Activated CD4-positive, alpha-beta T cell treated with anti-CD3 and anti-CD28 coated beads, Interleukin-2, amount 50 U/mL, for 24 hours (primary cell): ENCODE data around the gene RFXANK.
"Not testable (repeated sequence)": the region's sequence is repeated elsewhere in the genome, so short reads cannot be mapped to it uniquely, and the experiment has no call there.

Source experiments
- DNase-seq, 2 donors: peaks; one replicate each; pipeline ENCODE4 v3.0.0-alpha.2; 2020; ENCODE audit warnings: low read depth in 1 of 2, low spot score in 1 of 2

RFXANK gene

GRCh38 chr19:19170053-19170872 lies 21.8 kb upstream of the RFXANK start, which contains the start of gene MEF2B:
MEF2B (minus strand) TSS chr19:19170263; CDS start chr19:19150735, 19,528 bp downstream.
- peak; percentile 39 to 78 for DNase-seq

GRCh38 chr19:19170873-19171672 lies 21.0 kb upstream of the RFXANK start:
- DNase-seq = no peak

DNA sequence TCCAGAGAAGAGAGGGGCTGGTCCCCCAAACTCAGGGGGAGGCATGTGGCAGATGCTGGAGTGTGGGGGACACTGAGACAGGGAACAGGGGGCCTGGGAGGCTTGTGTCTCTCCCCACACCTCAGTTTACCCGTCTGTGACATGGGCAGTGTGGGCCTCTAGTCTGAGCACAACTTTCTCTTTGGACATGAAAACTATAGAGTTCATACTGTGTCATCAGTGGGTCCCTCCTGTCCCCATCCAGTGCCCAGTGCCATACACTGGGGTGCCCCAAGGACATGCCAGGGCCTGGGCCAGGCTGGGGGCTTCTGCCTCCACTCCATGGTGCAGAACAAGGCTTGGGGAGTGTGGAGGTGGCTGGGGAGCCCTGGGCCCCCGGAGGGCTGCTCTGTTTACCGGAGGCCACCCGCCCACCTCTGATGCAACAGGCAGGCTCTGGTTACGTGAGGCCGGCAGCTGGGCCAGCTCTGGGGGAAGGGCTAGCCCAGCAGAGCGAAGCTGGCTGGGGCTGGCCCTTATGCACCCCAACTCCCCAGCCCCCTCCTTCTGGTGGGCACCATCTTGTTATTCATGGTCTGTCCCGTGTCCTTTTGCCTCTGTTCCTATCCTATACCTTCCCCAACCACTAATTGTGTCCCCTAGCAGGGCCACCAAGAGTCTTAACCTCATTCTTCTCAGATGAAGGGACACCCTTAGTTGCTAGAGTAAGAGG lies 20.1 kb upstream of the RFXANK start:
- DNase-seq = no peak

- not testable (repeated sequence) for DNase-seq
These were observed 18.8 kb upstream of the RFXANK start for GRCh38 chr19:19173243-19173642.

DNA sequence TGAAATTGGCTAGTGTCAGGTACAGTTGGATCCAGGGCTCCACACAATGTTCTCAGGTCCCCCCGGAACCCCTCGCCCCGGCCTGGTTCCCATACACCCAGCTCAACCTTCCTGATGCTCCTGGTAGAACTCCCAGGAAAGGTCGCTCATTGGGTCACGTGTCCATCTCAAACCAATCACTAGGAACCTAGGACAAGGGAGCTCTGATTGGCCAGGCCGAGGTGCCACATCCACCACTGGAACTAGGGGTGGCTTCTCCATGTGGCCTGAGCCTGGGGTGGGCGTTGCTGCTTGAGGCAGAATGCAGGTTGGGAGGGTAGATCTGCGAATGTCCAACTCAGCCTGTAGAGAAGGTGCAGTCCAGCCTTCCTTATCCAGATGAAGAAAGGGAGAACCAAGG lies 15.1 kb upstream of the RFXANK start:
- no peak for DNase-seq

DNA sequence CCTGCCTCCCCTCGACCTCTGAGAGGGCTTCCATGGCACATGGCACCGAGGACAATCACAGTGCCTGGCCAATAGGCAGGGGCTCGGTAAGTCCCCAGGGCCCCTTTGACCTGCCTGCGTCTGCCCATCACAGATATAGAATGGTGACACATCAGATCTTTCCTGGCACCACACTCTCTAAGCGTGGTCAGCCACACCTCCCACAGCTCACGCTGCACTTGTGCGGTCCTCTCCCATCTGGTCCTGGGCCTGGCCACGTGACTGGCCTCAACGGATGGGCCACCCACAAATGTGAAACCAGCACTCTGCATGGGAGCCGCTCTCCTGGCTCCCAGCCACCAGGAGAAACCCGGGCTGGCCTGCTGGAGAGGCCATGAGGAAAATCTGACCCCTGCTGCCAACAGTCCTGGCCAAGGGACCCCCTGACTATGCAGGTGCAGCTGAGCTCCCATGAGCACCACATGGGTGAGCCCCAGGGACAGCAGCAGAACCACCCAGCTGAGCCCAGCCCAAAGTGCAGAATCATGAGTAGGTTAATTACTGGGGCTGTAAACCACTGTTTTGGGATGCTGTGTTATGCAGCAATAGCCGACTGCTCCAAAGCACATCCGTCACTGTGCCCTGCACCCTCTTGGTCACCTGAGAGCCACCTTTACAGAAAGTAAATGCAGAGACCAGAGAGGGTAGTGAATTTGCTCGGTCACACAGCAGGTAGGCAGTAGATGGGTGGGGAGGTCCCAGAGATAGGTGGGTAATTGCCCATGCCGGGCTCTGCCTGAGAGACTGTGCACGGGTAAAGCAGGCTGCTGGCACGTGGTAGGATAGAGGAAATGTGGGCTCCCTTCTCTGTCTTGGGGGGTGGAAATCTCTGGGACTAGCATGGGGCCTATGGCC lies 12.3 kb upstream of the RFXANK start:
- DNase-seq = no peak

DNA sequence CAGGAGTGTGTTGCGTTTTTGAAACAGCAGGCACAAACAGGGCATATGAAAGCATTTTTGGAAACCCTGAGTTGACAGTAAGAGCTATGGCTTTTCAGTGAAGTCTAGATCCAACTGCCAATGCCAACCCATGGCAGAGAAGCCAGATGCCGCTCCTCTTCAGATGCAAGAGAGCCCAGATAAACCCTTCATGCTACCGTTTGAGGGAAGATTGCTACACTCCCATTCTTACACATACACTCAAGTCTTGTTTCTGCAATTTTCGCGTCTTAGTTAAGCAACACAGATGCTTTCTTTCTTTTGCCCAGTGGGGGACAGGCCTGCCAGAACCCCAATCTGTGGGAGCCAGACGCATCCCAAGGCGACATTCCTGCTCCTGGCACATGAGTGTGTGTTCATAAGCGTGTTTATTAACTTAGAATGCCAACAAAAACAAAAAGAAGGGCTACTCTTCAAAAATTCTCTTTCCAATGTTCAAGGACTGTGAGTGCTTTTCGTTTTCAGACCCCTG lies 10.5 kb upstream of the RFXANK start:
- no peak for DNase-seq

DNA sequence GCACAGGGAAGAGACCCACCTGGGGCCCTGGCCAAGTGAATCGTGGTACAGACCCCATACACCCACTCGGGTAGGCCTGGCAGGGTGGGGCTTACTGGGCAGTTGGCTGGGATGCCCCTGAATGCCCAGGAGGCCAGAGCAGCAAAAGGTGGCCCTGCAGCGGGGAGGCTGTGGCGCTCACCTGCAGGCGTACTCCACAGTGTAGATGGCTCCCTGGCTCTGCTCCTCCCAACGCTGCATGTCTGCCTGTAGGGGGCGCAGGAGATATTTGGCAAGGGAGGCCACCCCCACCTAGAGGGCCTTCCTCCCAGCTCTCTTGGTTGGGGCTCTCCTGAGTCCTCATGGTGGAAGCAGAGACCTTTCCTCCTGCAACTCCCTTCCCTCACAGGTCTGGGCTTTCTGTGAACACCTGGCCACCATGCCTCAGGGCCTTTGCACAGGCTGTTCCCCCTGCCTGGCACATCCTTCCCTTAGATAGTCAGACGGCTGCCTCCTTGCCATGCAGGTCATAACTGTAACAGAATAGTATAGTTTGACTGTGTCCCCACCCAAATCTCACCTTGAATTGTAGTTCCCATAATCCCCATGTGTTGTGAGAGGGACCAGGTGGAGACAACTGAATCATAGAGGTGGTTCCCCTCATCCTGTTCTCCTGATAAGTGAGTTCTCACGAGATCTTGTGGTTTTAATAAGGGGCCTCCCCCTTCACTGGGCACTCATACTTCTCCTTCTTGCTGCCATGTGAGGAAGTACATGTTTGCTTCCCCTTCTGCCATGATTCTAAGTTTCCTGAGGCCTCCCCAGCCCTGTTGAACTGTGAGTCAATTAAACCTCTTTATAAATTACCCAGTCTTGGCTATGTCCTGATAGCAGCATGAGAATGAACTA lies 6.0 kb upstream of the RFXANK start:
- DNase-seq = peak; percentile 27 to 55

GRCh38 chr19:19186742-19187141 lies 5.3 kb upstream of the RFXANK start:
- no peak for DNase-seq

GRCh38 chr19:19191768-19192077 lies 335 bp upstream of the RFXANK start:
- DNase-seq = no peak

DNA sequence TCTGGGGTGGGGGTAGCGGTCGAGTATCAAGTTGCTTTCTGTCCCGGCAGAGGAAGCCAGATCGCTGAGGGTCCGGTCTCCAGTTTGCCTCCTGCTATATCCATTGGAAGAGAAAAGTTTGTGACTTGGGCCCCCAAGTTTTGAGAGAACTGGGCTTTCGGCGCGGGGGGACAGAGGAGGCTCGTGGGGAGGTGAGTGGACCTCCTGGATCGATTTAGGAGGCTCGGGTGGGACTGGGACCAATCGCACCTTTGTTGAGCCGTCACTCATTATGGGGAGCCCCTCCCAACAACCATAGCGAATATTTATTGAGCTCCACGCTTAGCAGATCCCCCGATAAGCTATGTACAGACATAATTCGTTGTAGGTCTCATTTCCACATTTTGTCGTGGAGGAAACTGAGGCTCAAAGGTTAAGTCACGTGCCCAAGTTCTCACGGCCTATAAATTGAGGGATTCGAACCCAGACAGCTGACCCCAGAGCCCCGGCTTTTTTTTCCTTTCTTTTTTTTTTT lies 909 bp downstream of the RFXANK start:
- no peak for DNase-seq

DNA sequence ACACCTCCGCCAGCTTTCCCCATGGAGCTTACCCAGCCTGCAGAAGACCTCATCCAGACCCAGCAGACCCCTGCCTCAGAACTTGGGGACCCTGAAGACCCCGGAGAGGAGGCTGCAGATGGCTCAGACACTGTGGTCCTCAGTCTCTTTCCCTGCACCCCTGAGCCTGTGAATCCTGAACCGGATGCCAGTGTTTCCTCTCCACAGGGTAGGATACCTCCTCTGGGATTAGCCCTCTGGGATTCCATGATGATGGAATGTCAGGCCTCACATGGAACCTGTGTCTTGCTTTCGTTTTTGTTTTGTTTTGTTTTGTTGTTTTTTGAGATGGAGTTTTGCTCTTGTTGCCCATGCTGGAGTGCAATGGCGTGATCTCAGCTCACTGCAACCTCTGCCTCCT lies 1.9 kb downstream of the RFXANK start:
- DNase-seq = no peak

- DNase-seq = no peak
These were observed 9.9 kb downstream of the RFXANK start for GRCh38 chr19:19201697-19202630.

- DNase-seq = no peak
These were observed 10.6 kb downstream of the RFXANK start for GRCh38 chr19:19202707-19203011.

DNA sequence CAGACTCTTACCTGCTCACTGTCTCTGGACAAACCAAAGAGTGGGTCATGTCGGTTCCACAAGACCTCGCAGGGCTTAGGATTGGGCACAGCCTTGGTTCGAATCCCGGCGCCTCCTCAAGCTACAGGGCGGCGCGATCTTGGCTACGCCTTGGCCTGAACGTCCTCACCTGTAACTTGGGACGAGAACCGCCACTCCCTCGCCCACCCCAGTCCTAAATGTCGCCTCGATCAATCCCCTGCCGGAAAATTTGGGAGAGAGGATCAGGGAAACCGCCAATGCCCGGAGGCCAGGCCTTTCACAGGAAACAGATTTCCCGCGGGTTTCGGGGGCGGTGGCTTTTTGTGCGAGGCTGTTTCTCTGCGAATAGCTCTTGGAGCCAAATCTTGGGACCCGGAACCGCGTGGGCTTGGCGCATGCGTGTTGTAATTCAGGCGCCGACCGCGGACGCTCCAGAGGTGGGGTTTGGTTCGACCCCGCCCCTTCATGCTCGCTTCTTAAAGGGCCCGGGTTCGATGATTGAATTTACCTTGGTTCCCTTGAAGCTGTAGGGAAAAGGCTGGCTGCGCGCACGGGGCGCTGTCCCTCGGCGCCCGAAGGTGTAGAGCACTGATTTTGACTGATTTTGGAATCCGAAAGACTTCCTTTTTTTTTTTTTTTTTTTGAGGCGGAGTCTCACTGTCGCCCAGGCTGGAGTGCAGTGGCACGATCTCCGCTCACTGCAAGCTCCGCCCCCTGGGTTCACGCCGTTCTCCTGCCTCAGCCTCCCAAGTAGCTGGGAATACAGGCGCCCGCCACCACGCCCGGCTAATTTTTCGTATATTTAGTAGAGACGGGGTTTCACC lies 11.2 kb downstream of the RFXANK start, which contains the start of gene NR2C2AP:
Gene NR2C2AP, minus strand, starts transcription at position 403 of the 845 bp plus-strand sequence. Its CDS starts 354 bp downstream, at position 49.
- DNase-seq = peak; percentile 83 to 91

- no peak for DNase-seq
These were observed 12.1 kb downstream of the RFXANK start for GRCh38 chr19:19204181-19204580.
